GM21423 (cell line): ENCODE results near the gene S100A16.

Experiments used
- ATAC-seq: cut with Tn5 transposase; IDR thresholded peaks from one replicate; pipeline ENCODE4 v1.9.1; 2021; ENCODE audit warnings: mild to moderate bottlenecking, moderate library complexity; ENCODE audit not compliant: unreplicated experiment

S100A16 gene

DNA sequence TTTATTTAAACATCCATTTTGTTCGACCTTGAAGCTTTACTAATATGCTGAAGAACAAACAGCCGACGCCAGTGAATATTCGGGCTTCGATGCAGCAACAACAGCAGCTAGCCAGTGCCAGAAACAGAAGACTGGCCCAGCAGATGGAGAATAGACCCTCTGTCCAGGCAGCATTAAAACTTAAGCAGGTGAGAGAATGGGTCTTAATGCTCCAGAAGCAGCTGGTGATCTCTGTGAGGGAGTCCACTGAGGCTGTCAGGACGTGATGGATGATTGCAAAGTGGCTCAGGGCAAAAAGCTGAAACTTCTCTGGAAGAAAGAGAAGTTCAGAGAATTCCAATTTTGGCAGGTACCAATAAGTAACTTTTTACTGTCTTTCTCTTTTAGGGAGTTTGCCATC is 25.3 kb upstream of the S100A16 start:
- no peak for ATAC-seq

DNA sequence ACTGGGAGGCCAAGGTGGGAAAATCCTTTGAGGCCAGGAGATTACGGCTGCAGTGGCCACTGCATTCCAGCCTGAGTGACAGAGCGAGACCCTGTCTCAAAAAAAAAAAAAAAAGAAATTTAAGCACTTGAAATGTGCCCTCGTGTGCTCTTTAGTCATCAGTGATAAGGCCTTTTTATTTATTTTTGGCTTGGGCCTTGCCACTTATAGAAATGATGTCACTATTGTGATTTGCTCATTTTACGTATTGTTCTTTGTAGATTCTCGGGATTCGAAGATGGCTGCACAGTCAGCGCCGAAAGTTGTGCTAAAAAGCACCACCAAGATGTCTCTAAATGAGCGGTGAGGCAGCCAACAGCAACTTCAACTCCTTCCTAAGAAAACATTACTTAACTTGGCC is 23.4 kb upstream of the S100A16 start:
- ATAC-seq = no peak

- ATAC-seq = no peak
Measured at GRCh38 chr1:153635872-153636271, 22.9 kb upstream of the S100A16 start.

DNA sequence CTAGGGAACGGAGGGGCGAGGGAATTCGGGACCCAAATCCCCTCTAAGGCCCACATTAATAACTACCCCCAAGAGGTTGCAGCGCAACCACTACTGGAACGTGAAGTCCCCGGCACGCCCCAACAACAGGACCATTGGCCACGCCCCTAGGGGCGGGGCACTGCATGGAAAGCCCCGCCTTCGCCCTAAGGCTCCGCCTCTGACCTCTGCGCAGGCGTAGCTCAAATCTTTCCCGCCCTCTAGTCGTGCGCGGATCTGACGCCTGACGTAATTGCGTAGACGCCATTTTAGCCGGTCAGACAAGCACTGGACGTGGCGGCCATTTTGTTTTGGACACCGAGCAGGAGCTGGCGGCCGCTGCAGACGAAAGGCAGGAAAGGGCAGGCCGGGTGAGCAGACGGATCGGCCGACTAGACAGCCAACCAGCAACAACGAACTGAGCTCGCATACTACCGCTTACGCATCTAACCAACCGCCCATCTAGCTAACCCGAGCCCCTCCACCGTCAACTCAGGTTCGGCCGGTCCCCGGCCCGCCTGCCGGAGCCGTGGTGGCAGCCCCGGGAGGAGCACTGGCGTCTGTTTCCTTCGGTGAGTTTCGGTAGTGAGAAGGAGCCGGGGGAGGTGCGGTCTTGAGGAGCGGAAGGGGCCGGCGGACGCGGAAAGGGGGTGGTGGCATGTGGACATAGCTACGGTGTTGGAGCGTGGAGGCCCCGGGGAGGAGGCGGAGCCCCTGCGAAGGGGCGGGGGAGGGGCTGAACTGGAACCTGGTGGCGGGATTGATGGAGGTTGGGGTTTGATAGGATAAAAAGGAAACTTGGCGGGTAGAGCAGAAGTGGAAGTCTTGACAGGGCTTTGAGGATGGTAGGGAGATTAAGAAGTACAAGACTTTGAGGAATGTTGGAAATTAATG is 21.1 kb upstream of the S100A16 start, which contains the start of gene CHTOP:
Gene CHTOP, plus strand, starts transcription at position 313 of the 912 bp plus-strand sequence. CDS start 2,523 bp downstream, outside the sequence.
- peak; percentile 87 for ATAC-seq

- no peak for ATAC-seq
Measured at GRCh38 chr1:153633161-153633753, 20.3 kb upstream of the S100A16 start.

DNA sequence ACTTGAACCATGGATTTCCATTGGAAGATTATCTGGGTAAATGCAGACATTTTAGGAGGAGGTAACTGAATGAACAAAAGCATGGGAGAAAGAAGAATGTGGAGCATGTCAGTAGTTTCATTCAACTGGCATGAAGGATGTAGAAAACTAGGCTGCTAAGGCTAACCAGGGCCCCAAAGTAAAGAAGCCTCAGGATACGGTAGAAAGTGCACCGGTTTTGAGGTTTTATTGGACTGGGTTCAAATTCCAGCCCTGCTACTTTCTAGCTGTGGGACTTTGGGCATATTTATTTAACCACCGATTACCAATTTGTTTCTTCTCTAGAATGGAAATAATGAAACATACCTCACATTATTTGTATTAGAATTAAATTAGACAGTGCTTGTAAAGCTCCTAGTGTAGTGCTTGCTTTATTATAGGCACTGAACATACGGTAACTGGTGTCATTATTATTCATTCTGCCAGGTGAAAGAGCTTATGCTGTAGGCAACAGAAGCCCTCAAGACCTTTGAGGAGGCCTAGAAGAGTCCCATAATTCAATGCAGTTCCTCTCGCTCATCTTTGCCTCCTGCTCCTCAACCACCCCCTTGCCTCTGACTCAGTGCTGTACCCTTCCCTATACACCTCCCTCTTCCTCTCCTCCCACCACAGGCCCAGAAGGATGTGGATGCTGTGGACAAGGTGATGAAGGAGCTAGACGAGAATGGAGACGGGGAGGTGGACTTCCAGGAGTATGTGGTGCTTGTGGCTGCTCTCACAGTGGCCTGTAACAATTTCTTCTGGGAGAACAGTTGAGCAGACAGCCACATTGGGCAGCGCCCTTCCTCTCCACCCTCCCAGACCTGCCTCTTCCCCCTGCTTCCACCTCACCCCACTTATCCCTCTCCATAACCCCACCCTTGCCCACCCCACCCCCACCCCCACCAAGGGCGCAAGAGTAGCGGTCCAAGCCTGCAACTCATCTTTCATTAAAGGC is 18.4 kb upstream of the S100A16 start:
- ATAC-seq = no peak

GRCh38 chr1:153630384-153630783 is 17.4 kb upstream of the S100A16 start:
- no peak for ATAC-seq

GRCh38 chr1:153629971-153630370 is 17.0 kb upstream of the S100A16 start:
- no peak for ATAC-seq

GRCh38 chr1:153629343-153629665 is 16.4 kb upstream of the S100A16 start:
- ATAC-seq = no peak

DNA sequence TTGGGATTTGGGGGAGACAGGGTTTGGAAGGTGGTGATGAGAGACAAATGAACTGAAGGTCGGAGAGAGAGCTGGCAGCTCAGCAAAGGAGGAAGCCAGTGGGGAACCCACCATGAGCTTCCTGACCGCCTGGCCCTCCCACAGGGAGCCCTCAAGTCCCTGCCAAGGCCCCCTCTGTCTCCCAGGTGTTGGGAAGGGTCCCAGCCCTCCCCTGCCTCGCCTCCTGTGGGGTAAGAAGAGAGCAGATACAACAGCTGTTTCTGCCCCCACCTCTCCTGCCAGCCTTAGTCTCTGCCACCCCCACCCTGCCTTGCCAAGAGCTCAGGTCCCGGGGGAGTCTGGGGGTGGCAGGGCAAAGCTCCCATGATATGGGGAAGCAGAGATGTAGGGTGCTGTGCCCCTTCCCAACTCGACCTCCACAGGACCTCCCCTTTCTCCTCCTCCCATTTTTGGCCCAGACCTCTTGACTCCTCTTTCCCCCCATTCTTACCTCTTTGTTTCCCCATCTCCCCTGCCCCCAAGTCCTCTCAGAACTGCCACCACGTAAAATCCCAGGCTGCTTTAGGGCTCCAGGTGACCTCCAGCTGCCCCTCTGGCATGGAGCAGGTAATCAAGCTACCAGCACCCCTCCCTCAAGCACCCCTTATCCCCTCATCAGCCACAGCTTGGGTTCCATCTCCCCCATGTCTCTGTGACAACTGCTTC is 15.9 kb upstream of the S100A16 start:
- no peak for ATAC-seq

- no peak for ATAC-seq
Measured at GRCh38 chr1:153627715-153628626, 15.0 kb upstream of the S100A16 start, which contains the start of gene S100A1. Gene S100A1 (plus strand): TSS chr1:153628434. CDS start chr1:153630522, 2,088 bp downstream.

GRCh38 chr1:153626904-153627714 is 14.2 kb upstream of the S100A16 start, which contains the start of gene S100A13:
Gene S100A13 (minus strand): TSS chr1:153627505. CDS start chr1:153626472, 1,033 bp downstream.
- ATAC-seq = no peak

DNA sequence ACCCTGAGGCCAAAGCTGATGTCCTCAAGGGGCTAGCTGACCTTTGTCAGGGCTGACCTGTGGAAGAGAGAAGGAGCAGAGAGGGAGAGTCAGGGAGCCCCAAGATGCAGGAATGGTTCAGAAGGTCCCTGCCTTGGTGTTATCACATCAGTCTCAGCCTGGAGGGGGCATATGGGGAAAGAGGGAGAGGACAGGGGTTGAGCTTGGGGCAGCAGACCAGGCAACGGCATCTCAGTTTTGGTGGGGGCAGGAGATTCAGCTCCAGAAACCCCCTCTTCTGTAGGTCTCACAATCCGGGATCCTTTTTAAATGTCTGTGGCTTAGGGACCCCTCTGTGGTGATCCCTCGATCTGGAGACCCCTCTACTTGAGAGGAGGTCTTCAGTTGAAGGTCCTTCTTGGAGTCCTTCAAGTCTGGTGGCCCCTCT is 13.6 kb upstream of the S100A16 start:
- ATAC-seq = no peak

GRCh38 chr1:153624965-153625611 is 12.2 kb upstream of the S100A16 start:
- no peak for ATAC-seq

GRCh38 chr1:153623101-153623500 is 10.2 kb upstream of the S100A16 start:
- no peak for ATAC-seq

- no peak for ATAC-seq
Measured at GRCh38 chr1:153619171-153619570, 6.2 kb upstream of the S100A16 start.

GRCh38 chr1:153617663-153618062 is 4.7 kb upstream of the S100A16 start:
- ATAC-seq = no peak

DNA sequence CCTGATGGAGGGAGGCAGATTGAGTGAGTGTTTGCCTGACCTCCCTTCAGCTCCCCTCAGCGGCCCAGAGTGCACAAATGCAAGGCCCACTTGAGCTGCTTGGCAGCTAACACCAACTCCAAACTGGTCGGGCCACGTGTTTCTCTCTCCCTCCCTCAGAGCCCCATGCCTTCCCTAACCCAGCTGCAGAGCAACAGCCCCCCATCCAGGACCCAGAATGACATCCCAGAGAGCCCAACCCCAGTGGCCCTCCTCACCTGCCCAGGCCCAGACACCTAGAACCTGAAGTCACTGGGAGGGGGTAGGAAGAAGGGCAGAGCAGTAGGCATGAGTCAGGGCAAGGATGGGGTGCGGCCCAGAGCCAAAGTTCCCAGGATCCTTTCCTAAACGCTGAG is 4.0 kb upstream of the S100A16 start:
- ATAC-seq = no peak
